A549 treated with Hydrocortisone at 1 μM for 4 hours (cell line): ENCODE results near the gene CT55. TPM values are rescaled to one million over a fixed set of nuclear protein-coding genes. Genes with fewer than 3 reads are reported as not detected.

Source experiments
- total RNA-seq: library from RNA; stranded (reverse); fragments of 200-300 nt; extraction: Qiagen RNA extraction; gene quantifications from 5 replicates; pipeline ENCODE4 v1.2.3, GENCODE V29; 2022

Gene CT55, protein sequence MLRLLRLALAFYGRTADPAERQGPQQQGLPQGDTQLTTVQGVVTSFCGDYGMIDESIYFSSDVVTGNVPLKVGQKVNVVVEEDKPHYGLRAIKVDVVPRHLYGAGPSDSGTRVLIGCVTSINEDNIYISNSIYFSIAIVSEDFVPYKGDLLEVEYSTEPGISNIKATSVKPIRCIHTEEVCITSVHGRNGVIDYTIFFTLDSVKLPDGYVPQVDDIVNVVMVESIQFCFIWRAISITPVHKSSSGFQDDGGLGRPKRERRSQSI
- not detected in 5 replicates for total RNA-seq

GRCh38 chrX:135170877-135171519 is at the start of gene CT55:
CT55 (minus strand) TSS chrX:135171398; CDS start chrX:135171171, 227 bp downstream.

DNA sequence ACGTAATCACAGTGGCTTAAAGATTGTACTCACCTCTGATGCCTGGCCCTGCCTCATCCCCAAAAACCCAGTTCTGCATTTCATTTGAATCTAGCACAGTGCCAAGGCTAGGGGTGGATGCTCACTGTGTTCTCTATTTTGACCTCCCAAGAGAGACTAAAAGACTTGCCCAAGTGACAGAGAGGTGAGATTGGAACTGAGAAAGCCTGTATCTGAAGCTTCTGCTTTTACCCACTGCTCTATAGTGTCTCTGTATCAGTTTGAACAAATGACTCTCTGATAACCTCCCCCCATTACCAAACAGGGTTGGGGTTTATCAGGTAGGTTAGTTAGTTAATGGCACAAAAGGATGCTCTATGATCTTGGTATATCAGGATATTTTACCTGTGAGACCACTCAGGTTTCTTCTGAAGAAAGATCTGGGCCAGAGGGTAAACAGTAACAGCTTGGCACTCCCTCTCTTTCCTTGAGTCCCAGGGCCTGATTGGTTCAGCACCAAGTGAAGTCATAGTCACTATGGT is 51.1 kb downstream of the CT55 start, which contains the start of gene ETDB:
TSS of gene ETDB (minus strand) at position 471 of the 521 bp plus-strand sequence. CDS start 1,265 bp downstream, outside the sequence.

Other genes starting within 250 kb of the CT55 start
- 0.07 to 0.20 TPM (median 0.12 TPM) in 4 of 5 replicates, not detected in the other for gene SMIM10, start 180.4 kb downstream of the CT55 start, total RNA-seq
- gene RTL8B, start 148.9 kb downstream of the CT55 start, total RNA-seq = 7.7 to 10.1 TPM (median 8.7 TPM) in 5 replicates
- 150 to 226 TPM (median 199 TPM) in 5 replicates for gene RTL8C, start 139.0 kb downstream of the CT55 start, total RNA-seq
- 144 to 180 TPM (median 171 TPM) in 5 replicates for gene RTL8A, start 119.3 kb downstream of the CT55 start, total RNA-seq
- 0.03 to 0.15 TPM (median 0.07 TPM) in 5 replicates for gene SMIM10L2B, start 72.7 kb downstream of the CT55 start, total RNA-seq
- gene ETDB, start 50.9 kb downstream of the CT55 start, total RNA-seq = not detected in 5 replicates
- gene ETDA, start 80.7 kb upstream of the CT55 start, total RNA-seq = not detected in 5 replicates
- gene ETDC, start 138.1 kb upstream of the CT55 start, total RNA-seq = not detected in 5 replicates
- 2.7 to 3.8 TPM (median 3.0 TPM) in 5 replicates for gene ZNF75D, start 172.7 kb upstream of the CT55 start, total RNA-seq
- gene ZNF449, start 173.4 kb upstream of the CT55 start, total RNA-seq = 3.1 to 4.7 TPM (median 3.8 TPM) in 5 replicates